Neural progenitor cell (in vitro differentiated cells): Measurements from ENCODE around the gene CLTRN. TPM values are rescaled to one million over a fixed set of nuclear protein-coding genes. Genes with fewer than 3 reads are reported as not detected.

Experiments
- DNase-seq: peaks from one replicate; pipeline ENCODE4 v3.0.0-alpha.2; 2016; ENCODE audit warnings: low spot score
- H2AFZ ChIP-seq: fragments of 200-600 bp; sonication (generic); replicated peaks from 2 replicates; pipeline ENCODE4 v1.6.1; 2016; ENCODE audit warnings: antibody characterized with exemption
- H3F3A ChIP-seq: fragments of 200-600 bp; sonication (generic); 2 replicates; pipeline ENCODE4 v1.6.1; 2016; ENCODE audit warnings: antibody characterized with exemption, low read depth
- H3K27ac ChIP-seq: fragments of 200-600 bp; sonication (generic); 2 replicates; pipeline ENCODE4 v1.5.1; 2016; ENCODE audit warnings: mild to moderate bottlenecking
- H3K27me3 ChIP-seq: fragments of 200-600 bp; sonication (generic); 2 replicates; pipeline ENCODE4 v1.6.1; 2016; ENCODE audit warnings: mild to moderate bottlenecking, moderate library complexity
- H3K36me3 ChIP-seq: fragments of 200-600 bp; sonication (generic); 2 replicates; pipeline ENCODE4 v1.5.1; 2016
- H3K4me1 ChIP-seq: fragments of 200-600 bp; sonication (generic); 2 replicates; pipeline ENCODE4 v1.6.1; 2016; ENCODE audit warnings: mixed run types
- H3K4me2 ChIP-seq: fragments of 200-600 bp; sonication (generic); 2 replicates; pipeline ENCODE4 v1.6.1; 2016
- H3K4me3 ChIP-seq: fragments of 200-600 bp; sonication (generic); 2 replicates; pipeline ENCODE4 v1.5.1; 2016
- H3K79me2 ChIP-seq: fragments of 200-600 bp; sonication (generic); 2 replicates; pipeline ENCODE4 v1.6.1; 2016; ENCODE audit warnings: low read depth
- H3K9ac ChIP-seq: fragments of 200-600 bp; sonication (generic); 2 replicates; pipeline ENCODE4 v1.6.1; 2016
- H3K9me3 ChIP-seq: fragments of 200-600 bp; sonication (generic); 2 replicates; pipeline ENCODE4 v1.5.1; 2016; ENCODE audit warnings: low read depth
- H4K20me1 ChIP-seq: fragments of 200-600 bp; sonication (generic); 2 replicates; pipeline ENCODE4 v1.6.1; 2016; ENCODE audit warnings: low read depth
- H3K27ac Mint-ChIP-seq: 3 replicates; pipeline ENCODE4 v1.8.0; 2021; ENCODE audit warnings: mixed read lengths
- H3K27me3 Mint-ChIP-seq: 2 replicates; pipeline ENCODE4 v1.8.0; 2022; ENCODE audit warnings: low read depth, mild to moderate bottlenecking, inconsistent platforms, moderate library complexity, mixed read lengths; ENCODE audit not compliant: insufficient read depth
- H3K36me3 Mint-ChIP-seq: 3 replicates; pipeline ENCODE4 v1.8.0; 2021; ENCODE audit warnings: mixed read lengths
- H3K4me1 Mint-ChIP-seq: 3 replicates; pipeline ENCODE4 v1.8.0; 2021; ENCODE audit warnings: mixed read lengths
- H3K4me3 Mint-ChIP-seq: 3 replicates; pipeline ENCODE4 v1.8.0; 2021; ENCODE audit warnings: mild to moderate bottlenecking, moderate library complexity, mixed read lengths
- H3K9me3 Mint-ChIP-seq: 3 replicates; pipeline ENCODE4 v1.8.0; 2020; ENCODE audit warnings: mixed read lengths
- CTCF ChIP-seq: fragments of 200-600 bp; sonication (generic); IDR thresholded peaks from 2 replicates; pipeline ENCODE4 v1.5.1; 2017; ENCODE audit warnings: antibody characterized with exemption, mild to moderate bottlenecking
- EZH2 ChIP-seq: fragments of 200-600 bp; sonication (generic); IDR thresholded peaks from 2 replicates; pipeline ENCODE4 v1.6.1; 2017; ENCODE audit warnings: antibody characterized with exemption, mild to moderate bottlenecking, moderate library complexity
- EZH2phosphoT487 ChIP-seq: fragments of 200-600 bp; sonication (generic); IDR thresholded peaks from 2 replicates; pipeline ENCODE4 v1.6.1; 2017; ENCODE audit warnings: antibody characterized with exemption
- total RNA-seq: library from RNA; depleted of rRNA; stranded (reverse); fragments of >200 nt; gene quantifications from 2 replicates; pipeline ENCODE4 v1.2.3, GENCODE V29; 2015; ENCODE audit warnings: low replicate concordance

The CLTRN gene
- total RNA-seq, 1 donor from 2014 or later: 3.5 TPM

- Histone ChIP-seq H3K36me3 (no peaks in the 10 kb centered on the region), H2AFZ (no peak overlapping the region), H3K79me2 (no peaks in the 10 kb centered on the region), H3K27me3 (no peaks in the 10 kb centered on the region), H3K4me2 (no peak overlapping the region), H4K20me1 (no peaks in the 10 kb centered on the region), H3K9me3 (no peaks in the 10 kb centered on the region), H3K4me3 (no peak overlapping the region), H3F3A (no peaks in the 10 kb centered on the region), H3K9ac (no peak overlapping the region), H3K4me1 (no peaks in the 10 kb centered on the region), H3K27ac (no peak overlapping the region)
- H3K27me3 Mint-ChIP-seq: no peaks in the 10 kb centered on the region
- H3K9me3 Mint-ChIP-seq: no peaks in the 10 kb centered on the region
- H3K4me1 Mint-ChIP-seq: no peaks in the 10 kb centered on the region
- DNase-seq: no peak
- peaks cover 33% of the 10 kb centered on the region for H3K36me3 Mint-ChIP-seq
- no peak overlapping the region for H3K27ac Mint-ChIP-seq
- no peak overlapping the region for H3K4me3 Mint-ChIP-seq
- no peak for TF ChIP-seq EZH2phosphoT487
- TF ChIP-seq CTCF: no peak
- no peak for TF ChIP-seq EZH2
Measured at GRCh38 chrX:15696516-15696915, 31.9 kb upstream of the CLTRN start.

GRCh38 chrX:15694941-15695451 is 30.4 kb upstream of the CLTRN start:
- no peak overlapping the region for H3K4me3 ChIP-seq
- no peaks in the 10 kb centered on the region for H3K4me1 ChIP-seq
- no peak for DNase-seq
- no peaks in the 10 kb centered on the region for H3K79me2 ChIP-seq
- no peaks in the 10 kb centered on the region for H3K27me3 ChIP-seq
- H3K4me2 ChIP-seq: no peak overlapping the region
- no peak overlapping the region for H2AFZ ChIP-seq
- H3K36me3 ChIP-seq: no peaks in the 10 kb centered on the region
- no peaks in the 10 kb centered on the region for H3F3A ChIP-seq
- Mint-ChIP-seq H3K27me3 (no peaks in the 10 kb centered on the region), H3K4me1 (no peaks in the 10 kb centered on the region), H3K27ac (no peak overlapping the region), H3K9me3 (no peaks in the 10 kb centered on the region), H3K36me3 (peaks cover 24% of the 10 kb centered on the region), H3K4me3 (no peak overlapping the region)
- H3K27ac ChIP-seq: no peak overlapping the region
- H3K9ac ChIP-seq: no peak overlapping the region
- H4K20me1 ChIP-seq: no peaks in the 10 kb centered on the region
- no peak for TF ChIP-seq EZH2phosphoT487
- no peak for TF ChIP-seq CTCF
- no peak for TF ChIP-seq EZH2
- no peaks in the 10 kb centered on the region for H3K9me3 ChIP-seq

- Histone ChIP-seq H3K9ac (no peak overlapping the region), H3K4me1 (no peaks in the 10 kb centered on the region), H3K36me3 (no peaks in the 10 kb centered on the region), H3K79me2 (no peaks in the 10 kb centered on the region), H4K20me1 (no peaks in the 10 kb centered on the region), H3K4me2 (no peak overlapping the region), H3K4me3 (no peak overlapping the region), H3F3A (no peaks in the 10 kb centered on the region), H3K27ac (no peak overlapping the region), H2AFZ (peak overlapping the region; percentile 71), H3K9me3 (no peaks in the 10 kb centered on the region), H3K27me3 (no peaks in the 10 kb centered on the region)
- DNase-seq: peak; percentile 80
- H3K9me3 Mint-ChIP-seq: no peaks in the 10 kb centered on the region
- H3K27ac Mint-ChIP-seq: peak overlapping the region; percentile 78
- peak; percentile 86 for TF ChIP-seq CTCF
- no peak for TF ChIP-seq EZH2phosphoT487
- no peak for TF ChIP-seq EZH2
- H3K36me3 Mint-ChIP-seq: peaks cover 6% of the 10 kb centered on the region
- no peaks in the 10 kb centered on the region for H3K4me1 Mint-ChIP-seq
- no peaks in the 10 kb centered on the region for H3K27me3 Mint-ChIP-seq
- no peak overlapping the region for H3K4me3 Mint-ChIP-seq
Measured at GRCh38 chrX:15686818-15687685, 22.4 kb upstream of the CLTRN start.
